K562 (cell line): ENCODE measurements around the gene MRPL11. TPM values are rescaled to one million over a fixed set of nuclear protein-coding genes. Genes with fewer than 3 reads are reported as not detected.

Experiments used
- CTBP1 ChIP-seq: fragments of 450-650 bp; IDR thresholded peaks from 2 replicates; pipeline ENCODE4 v1.6.1; 2016; ENCODE audit warnings: borderline replicate concordance
- DPF2 ChIP-seq: fragments of 450-650 bp; IDR thresholded peaks from 2 replicates; pipeline ENCODE4 v1.6.1; 2016
- ERF ChIP-seq: fragments of 450-650 bp; formaldehyde crosslinking; IDR thresholded peaks from 2 replicates; pipeline ENCODE4 v1.4.0; 2020; ENCODE audit warnings: mild to moderate bottlenecking, mixed read lengths
- ETV1 ChIP-seq: fragments of 450-650 bp; conservative IDR thresholded peaks from 2 replicates; pipeline ENCODE4 v1.6.1; 2016; ENCODE audit warnings: missing genetic modification characterization, control low read depth, low read depth, missing compliant biosample characterization
- HMGN3 ChIP-seq: IDR thresholded peaks from 2 replicates; pipeline ENCODE4 v1.6.1; 2011; ENCODE audit warnings: borderline replicate concordance, low read depth, mild to moderate bottlenecking, mixed read lengths, low read length; ENCODE audit not compliant: insufficient read length; ENCODE audit errors: extremely low read depth
- MAZ ChIP-seq, 2 experiments: fragments of 450-650 bp in 1 of 2; sonication (generic) in 1 of 2; formaldehyde crosslinking; IDR thresholded peaks in 1 of 2; conservative IDR thresholded peaks in 1 of 2; 2 replicates each; pipeline versions ENCODE4 v1.4.0 to v1.5.0; 2020; ENCODE audit warnings: mild to moderate bottlenecking in 1 of 2, missing genetic modification reagents in 1 of 2
- MCM3 ChIP-seq: fragments of 450-650 bp; IDR thresholded peaks from 2 replicates; pipeline ENCODE4 v1.6.1; 2016
- NR4A1 ChIP-seq, 2 experiments: fragments of 250-450 bp in 1 of 2; fragments of 450-650 bp in 1 of 2; sonication (Bioruptor Pico) in 1 of 2; IDR thresholded peaks; 2 replicates each; pipeline versions ENCODE4 v1.4.0 to v1.6.1; 2016 to 2020; ENCODE audit warnings: mild to moderate bottlenecking in 2 of 2, missing compliant biosample characterization in 1 of 2, missing genetic modification characterization in 1 of 2, moderate library complexity in 1 of 2
- NRF1 ChIP-seq, 2 experiments: fragments of 450-650 bp; IDR thresholded peaks in 1 of 2; conservative IDR thresholded peaks in 1 of 2; 2 replicates each; pipeline ENCODE4 v1.6.1; 2014; ENCODE audit warnings: mild to moderate bottlenecking in 2 of 2
- PHF20 ChIP-seq: fragments of 450-650 bp; IDR thresholded peaks from 2 replicates; pipeline ENCODE4 v1.6.1; 2018; ENCODE audit not compliant: partially characterized antibody
- SMARCA4 ChIP-seq: fragments of 450-650 bp; IDR thresholded peaks from 2 replicates; pipeline ENCODE4 v1.6.1; 2016
- ZNF124 ChIP-seq: sonication (generic); formaldehyde crosslinking; IDR thresholded peaks from 2 replicates; pipeline ENCODE4 v1.8.1; 2022; ENCODE audit warnings: missing genetic modification reagents
- ZNF384 ChIP-seq: IDR thresholded peaks from 2 replicates; pipeline ENCODE4 v1.6.1; 2012; ENCODE audit warnings: low read depth, low read length, improper control_type of control experiment
- polyA plus RNA-seq, 8 experiments: library from polyadenylated mRNA; depleted of rRNA in 4 of 8; stranded (reverse) in 5 of 8; unstranded in 3 of 8; fragments of >200 nt; fragmentation: Nextera tagmentation in 2 of 8; fragmentation: Illumina TruSeq in 1 of 8; extraction: Ambion mirVana in 2 of 8; extraction: Trizol in 1 of 8; gene quantifications; 2 replicates each; pipeline versions ENCODE4 v1.2.1 to v1.2.3, GENCODE V29; 2011 to 2014; ENCODE audit warnings: inconsistent platforms in 1 of 8, missing spikeins in 1 of 8
- total RNA-seq, 7 experiments: library from RNA; depleted of rRNA in 6 of 7; stranded (reverse); fragments of >200 nt in 6 of 7; fragmentation: Illumina TruSeq in 2 of 7; extraction: Trizol in 2 of 7; gene quantifications; 2 replicates each; pipeline versions ENCODE4 v1.2.1 to v1.2.3, GENCODE V29; 2011 to 2021; ENCODE audit warnings: low replicate concordance in 1 of 7
- TF ChIP-seq, protein P1 (sequence below): IDR thresholded peaks from 2 replicates; pipeline ENCODE4 v1.6.1; 2011; ENCODE audit warnings: borderline replicate concordance, low read depth, mild to moderate bottlenecking, moderate library complexity, low read length; ENCODE audit not compliant: insufficient read depth, poor library complexity, severe bottlenecking
- TF ChIP-seq, protein P2 (sequence below): fragments of 450-650 bp; IDR thresholded peaks from one replicate; pipeline ENCODE4 v1.6.1; 2018; ENCODE audit warnings: mild to moderate bottlenecking, moderate library complexity; ENCODE audit not compliant: partially characterized antibody
- TF ChIP-seq, protein P3 (sequence below), 2 experiments: fragments of 200-800 bp in 1 of 2; sonication (Bioruptor generic) in 1 of 2; sonication (generic) in 1 of 2; formaldehyde crosslinking in 1 of 2; IDR thresholded peaks in 1 of 2; conservative IDR thresholded peaks in 1 of 2; 2 replicates each; pipeline versions ENCODE4 v1.5.0 to v1.6.1; 2016 to 2020; ENCODE audit warnings: missing compliant biosample characterization in 1 of 2, missing genetic modification characterization in 1 of 2, missing genetic modification reagents in 1 of 2
- TF ChIP-seq, protein P4 (sequence below): fragments of 250-450 bp; sonication (Bioruptor Pico); IDR thresholded peaks from 2 replicates; pipeline ENCODE4 v1.5.0; 2020; ENCODE audit warnings: mild to moderate bottlenecking, borderline replicate concordance
- TF ChIP-seq, protein P5 (sequence below): fragments of 200-800 bp; sonication (Bioruptor generic); IDR thresholded peaks from 2 replicates; pipeline ENCODE4 v1.6.1; 2017; ENCODE audit warnings: missing genetic modification characterization, missing compliant biosample characterization

MRPL11 gene
- total and polyA plus RNA-seq, 9 of the 15 experiments (the other 6 are each of a cell fraction or from before 2014, with no cell fraction given) = 33.0 to 173 (median 91.9) TPM

DNA sequence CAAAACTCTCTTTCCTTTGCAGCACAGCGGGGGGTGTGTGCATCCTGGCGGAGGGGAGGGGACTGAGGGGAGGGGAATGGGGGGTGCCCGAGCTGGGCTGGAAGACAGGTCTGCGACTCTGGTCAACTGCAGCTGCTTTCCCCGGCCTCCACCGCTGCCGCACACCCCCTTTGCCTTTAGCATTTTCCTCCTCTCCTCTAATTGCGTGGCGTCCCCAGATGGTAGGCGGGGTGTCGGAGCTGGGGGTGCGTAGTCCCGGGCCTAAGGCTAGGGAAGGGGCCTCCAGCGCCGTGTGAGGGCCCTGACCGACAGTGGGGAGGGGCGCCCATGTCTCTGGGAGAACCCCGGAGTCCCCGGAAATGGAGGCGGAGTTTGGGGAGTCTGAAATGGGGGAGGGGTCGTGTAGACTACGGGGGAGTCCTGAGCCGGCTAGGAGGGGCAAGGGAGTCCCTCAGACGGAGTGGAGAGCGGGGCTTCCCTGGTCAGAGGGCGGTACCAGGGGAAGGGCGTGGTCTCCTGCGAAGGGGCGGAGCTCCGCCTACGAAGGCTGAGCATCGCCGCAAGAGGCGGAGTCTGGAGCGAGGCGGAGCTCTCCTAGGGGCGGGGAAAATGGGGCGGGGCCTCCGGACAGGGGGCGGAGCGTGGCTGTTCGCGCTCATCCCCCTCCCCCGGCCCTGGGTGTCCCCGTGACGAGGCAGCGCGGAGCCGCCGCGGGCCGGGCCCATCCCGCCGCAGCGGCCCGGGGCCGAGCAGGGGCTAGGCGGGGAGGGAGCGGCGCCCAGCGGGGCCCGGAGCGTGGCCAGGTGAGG, 27.8 kb upstream of the MRPL11 start, which contains the start of gene PELI3 (continued):
- TF ChIP-seq, protein P1, sequence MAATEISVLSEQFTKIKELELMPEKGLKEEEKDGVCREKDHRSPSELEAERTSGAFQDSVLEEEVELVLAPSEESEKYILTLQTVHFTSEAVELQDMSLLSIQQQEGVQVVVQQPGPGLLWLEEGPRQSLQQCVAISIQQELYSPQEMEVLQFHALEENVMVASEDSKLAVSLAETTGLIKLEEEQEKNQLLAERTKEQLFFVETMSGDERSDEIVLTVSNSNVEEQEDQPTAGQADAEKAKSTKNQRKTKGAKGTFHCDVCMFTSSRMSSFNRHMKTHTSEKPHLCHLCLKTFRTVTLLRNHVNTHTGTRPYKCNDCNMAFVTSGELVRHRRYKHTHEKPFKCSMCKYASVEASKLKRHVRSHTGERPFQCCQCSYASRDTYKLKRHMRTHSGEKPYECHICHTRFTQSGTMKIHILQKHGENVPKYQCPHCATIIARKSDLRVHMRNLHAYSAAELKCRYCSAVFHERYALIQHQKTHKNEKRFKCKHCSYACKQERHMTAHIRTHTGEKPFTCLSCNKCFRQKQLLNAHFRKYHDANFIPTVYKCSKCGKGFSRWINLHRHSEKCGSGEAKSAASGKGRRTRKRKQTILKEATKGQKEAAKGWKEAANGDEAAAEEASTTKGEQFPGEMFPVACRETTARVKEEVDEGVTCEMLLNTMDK = peak; percentile 2
- TF ChIP-seq ERF = no peak
- TF ChIP-seq MAZ (CRISPR knock-in tag; conservative IDR thresholded peaks at IDR 0.05 in 1 of 2, IDR thresholded peaks at IDR 0.05 in 1 of 2) = peak; percentile 23 to 67; a peak in 2 of 4 replicates
- TF ChIP-seq NRF1 (conservative IDR thresholded peaks at IDR 0.05 in 1 of 2, IDR thresholded peaks at IDR 0.05 in 1 of 2) = peak; percentile 63 to 67
- TF ChIP-seq ZNF384 = no peak
- no peak for TF ChIP-seq NR4A1 (CRISPR knock-in tag; IDR thresholded peaks at IDR 0.05)
- no peak for TF ChIP-seq NR4A1 (tag; IDR thresholded peaks at IDR 0.05)
- TF ChIP-seq, protein P2, sequence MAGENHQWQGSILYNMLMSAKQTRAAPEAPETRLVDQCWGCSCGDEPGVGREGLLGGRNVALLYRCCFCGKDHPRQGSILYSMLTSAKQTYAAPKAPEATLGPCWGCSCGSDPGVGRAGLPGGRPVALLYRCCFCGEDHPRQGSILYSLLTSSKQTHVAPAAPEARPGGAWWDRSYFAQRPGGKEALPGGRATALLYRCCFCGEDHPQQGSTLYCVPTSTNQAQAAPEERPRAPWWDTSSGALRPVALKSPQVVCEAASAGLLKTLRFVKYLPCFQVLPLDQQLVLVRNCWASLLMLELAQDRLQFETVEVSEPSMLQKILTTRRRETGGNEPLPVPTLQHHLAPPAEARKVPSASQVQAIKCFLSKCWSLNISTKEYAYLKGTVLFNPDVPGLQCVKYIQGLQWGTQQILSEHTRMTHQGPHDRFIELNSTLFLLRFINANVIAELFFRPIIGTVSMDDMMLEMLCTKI = no peak
- TF ChIP-seq, protein P3, sequence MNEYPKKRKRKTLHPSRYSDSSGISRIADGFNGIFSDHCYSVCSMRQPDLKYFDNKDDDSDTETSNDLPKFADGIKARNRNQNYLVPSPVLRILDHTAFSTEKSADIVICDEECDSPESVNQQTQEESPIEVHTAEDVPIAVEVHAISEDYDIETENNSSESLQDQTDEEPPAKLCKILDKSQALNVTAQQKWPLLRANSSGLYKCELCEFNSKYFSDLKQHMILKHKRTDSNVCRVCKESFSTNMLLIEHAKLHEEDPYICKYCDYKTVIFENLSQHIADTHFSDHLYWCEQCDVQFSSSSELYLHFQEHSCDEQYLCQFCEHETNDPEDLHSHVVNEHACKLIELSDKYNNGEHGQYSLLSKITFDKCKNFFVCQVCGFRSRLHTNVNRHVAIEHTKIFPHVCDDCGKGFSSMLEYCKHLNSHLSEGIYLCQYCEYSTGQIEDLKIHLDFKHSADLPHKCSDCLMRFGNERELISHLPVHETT (CRISPR knock-in tag; conservative IDR thresholded peaks at IDR 0.05 in 1 of 2, IDR thresholded peaks at IDR 0.05 in 1 of 2) = no peak
- TF ChIP-seq MCM3 = no peak
- peak; percentile 14 for TF ChIP-seq HMGN3
- TF ChIP-seq ETV1 (tag) = no peak
- TF ChIP-seq, protein P4, sequence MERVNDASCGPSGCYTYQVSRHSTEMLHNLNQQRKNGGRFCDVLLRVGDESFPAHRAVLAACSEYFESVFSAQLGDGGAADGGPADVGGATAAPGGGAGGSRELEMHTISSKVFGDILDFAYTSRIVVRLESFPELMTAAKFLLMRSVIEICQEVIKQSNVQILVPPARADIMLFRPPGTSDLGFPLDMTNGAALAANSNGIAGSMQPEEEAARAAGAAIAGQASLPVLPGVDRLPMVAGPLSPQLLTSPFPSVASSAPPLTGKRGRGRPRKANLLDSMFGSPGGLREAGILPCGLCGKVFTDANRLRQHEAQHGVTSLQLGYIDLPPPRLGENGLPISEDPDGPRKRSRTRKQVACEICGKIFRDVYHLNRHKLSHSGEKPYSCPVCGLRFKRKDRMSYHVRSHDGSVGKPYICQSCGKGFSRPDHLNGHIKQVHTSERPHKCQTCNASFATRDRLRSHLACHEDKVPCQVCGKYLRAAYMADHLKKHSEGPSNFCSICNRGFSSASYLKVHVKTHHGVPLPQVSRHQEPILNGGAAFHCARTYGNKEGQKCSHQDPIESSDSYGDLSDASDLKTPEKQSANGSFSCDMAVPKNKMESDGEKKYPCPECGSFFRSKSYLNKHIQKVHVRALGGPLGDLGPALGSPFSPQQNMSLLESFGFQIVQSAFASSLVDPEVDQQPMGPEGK (CRISPR knock-in tag) = no peak
- no peak for TF ChIP-seq DPF2
- no peak for TF ChIP-seq ZNF124 (CRISPR knock-in tag)
- TF ChIP-seq CTBP1 = no peak
- no peak for TF ChIP-seq SMARCA4
- TF ChIP-seq PHF20 = peak; percentile 15
- TF ChIP-seq, protein P5, sequence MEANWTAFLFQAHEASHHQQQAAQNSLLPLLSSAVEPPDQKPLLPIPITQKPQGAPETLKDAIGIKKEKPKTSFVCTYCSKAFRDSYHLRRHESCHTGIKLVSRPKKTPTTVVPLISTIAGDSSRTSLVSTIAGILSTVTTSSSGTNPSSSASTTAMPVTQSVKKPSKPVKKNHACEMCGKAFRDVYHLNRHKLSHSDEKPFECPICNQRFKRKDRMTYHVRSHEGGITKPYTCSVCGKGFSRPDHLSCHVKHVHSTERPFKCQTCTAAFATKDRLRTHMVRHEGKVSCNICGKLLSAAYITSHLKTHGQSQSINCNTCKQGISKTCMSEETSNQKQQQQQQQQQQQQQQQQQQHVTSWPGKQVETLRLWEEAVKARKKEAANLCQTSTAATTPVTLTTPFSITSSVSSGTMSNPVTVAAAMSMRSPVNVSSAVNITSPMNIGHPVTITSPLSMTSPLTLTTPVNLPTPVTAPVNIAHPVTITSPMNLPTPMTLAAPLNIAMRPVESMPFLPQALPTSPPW (CRISPR knock-in tag) = peak; percentile 69; the same call in 1 of the 2 replicates
